Lower leg skin (tissue), 3 donors: ENCODE results near the gene GLIS2.

Experiments used
- POLR2A ChIP-seq, 2 donors: fragments of 450-650 bp; IDR thresholded peaks; one replicate each; pipeline ENCODE4 v1.6.1; 2016 to 2017; ENCODE audit warnings: antibody characterized with exemption in 2 of 2, mild to moderate bottlenecking in 1 of 2, moderate library complexity in 1 of 2
- TF ChIP-seq, protein P1 (sequence below), 3 donors: fragments of 450-650 bp; IDR thresholded peaks; one replicate each; pipeline ENCODE4 v1.5.1; 2016; ENCODE audit warnings: antibody characterized with exemption in 3 of 3, mild to moderate bottlenecking in 3 of 3, moderate library complexity in 2 of 3

DNA sequence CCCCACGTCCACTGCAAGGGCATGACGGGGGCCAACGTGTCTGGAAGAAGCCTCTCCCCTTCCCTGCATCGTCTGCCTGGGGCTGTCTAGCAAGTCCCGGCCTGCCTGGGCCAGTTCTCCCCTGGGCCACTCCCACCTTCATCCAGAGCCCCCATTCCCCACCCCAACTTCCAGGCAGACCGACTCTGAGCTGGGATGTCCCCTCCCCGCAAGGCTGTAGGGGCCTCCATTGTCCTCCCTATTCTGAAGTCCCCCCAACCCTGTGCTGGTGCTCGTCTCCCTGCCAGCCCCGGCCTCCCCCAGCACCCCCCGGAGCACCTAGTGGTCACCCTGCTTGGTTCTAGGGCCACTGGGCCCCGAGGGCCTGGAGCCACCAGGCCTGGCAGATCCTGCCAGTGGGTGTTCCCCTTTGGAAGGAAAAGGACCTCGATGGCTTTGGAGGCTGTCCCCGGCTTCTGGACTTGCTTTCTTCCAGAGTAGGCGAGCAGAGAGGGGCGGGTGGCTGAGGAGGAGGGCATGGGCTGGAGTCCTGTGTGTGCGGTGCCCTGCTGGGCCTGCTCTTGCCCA is 4.8 kb downstream of the GLIS2 start:
- TF ChIP-seq, protein P1, sequence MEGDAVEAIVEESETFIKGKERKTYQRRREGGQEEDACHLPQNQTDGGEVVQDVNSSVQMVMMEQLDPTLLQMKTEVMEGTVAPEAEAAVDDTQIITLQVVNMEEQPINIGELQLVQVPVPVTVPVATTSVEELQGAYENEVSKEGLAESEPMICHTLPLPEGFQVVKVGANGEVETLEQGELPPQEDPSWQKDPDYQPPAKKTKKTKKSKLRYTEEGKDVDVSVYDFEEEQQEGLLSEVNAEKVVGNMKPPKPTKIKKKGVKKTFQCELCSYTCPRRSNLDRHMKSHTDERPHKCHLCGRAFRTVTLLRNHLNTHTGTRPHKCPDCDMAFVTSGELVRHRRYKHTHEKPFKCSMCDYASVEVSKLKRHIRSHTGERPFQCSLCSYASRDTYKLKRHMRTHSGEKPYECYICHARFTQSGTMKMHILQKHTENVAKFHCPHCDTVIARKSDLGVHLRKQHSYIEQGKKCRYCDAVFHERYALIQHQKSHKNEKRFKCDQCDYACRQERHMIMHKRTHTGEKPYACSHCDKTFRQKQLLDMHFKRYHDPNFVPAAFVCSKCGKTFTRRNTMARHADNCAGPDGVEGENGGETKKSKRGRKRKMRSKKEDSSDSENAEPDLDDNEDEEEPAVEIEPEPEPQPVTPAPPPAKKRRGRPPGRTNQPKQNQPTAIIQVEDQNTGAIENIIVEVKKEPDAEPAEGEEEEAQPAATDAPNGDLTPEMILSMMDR (IDR thresholded peaks at IDR 0.05): no peak
- no peak for TF ChIP-seq POLR2A (IDR thresholded peaks at IDR 0.05)
